ENCODE results near the gene CLN5. TPM values are rescaled to one million over a fixed set of nuclear protein-coding genes. Genes with fewer than 3 reads are reported as not detected.

The CLN5 gene
- total and polyA plus RNA-seq, 2 experiments from 2014 or later, result 6.5 to 9.5 TPM

GRCh38 chr13:76975863-76976262 lies 16.0 kb upstream of the CLN5 start (continued):
- TF ChIP-seq CTCF (conservative IDR thresholded peaks at IDR 0.05; ENCODE audit: low read depth in 2 of 2), result no peak

GRCh38 chr13:76976490-76976889 lies 15.4 kb upstream of the CLN5 start:
- H3K27ac ChIP-seq (ENCODE audit: low read depth), result no peak overlapping the region
- H3K36me3 ChIP-seq (ENCODE audit: insufficient read depth), result no peaks in the 10 kb centered on the region
- Mint-ChIP-seq H3K27ac (no peak overlapping the region), H3K9me3 (no peaks in the 10 kb centered on the region), H3K4me3 (no peak overlapping the region), H3K36me3 (ENCODE audit: low read depth) (no peaks in the 10 kb centered on the region), H3K4me1 (peaks cover 12% of the 10 kb centered on the region; the same call in 1 of the 3 replicates), H3K27me3 (ENCODE audit: insufficient read depth, low read depth, poor library complexity) (peaks cover 2% of the 10 kb centered on the region)
- H4K20me1 ChIP-seq (replicated peaks; ENCODE audit: insufficient read depth), result no peaks in the 10 kb centered on the region
- no peaks in the 10 kb centered on the region for H3K79me2 ChIP-seq (replicated peaks; ENCODE audit: insufficient read depth)
- TF ChIP-seq STAT1 (IDR thresholded peaks at IDR 0.05; ENCODE audit: unreplicated experiment) (no peak), ZNF331 (CRISPR knock-in tag; IDR thresholded peaks at IDR 0.05; ENCODE audit: low read depth) (no peak), CTCF (conservative IDR thresholded peaks at IDR 0.05; ENCODE audit: low read depth in 2 of 2) (no peak), CREB1 (CRISPR knock-in tag; IDR thresholded peaks at IDR 0.05; ENCODE audit: low read depth) (no peak), EZH2 (IDR thresholded peaks at IDR 0.05; ENCODE audit: low read depth, unreplicated experiment) (no peak)
- H3K4me3 ChIP-seq, result no peak overlapping the region
- H3K4me2 ChIP-seq, result no peak overlapping the region
- DNase-seq (ENCODE audit: low spot score) (no peak), ATAC-seq (no peak)
- no peaks in the 10 kb centered on the region for H3K27me3 ChIP-seq (ENCODE audit: insufficient read depth)
- no peak overlapping the region for H2AFZ ChIP-seq
- no peaks in the 10 kb centered on the region; the same call in 1 of the 2 replicates for H3K4me1 ChIP-seq (ENCODE audit: insufficient read depth)
- H3F3A ChIP-seq (replicated peaks; ENCODE audit: low read depth), result no peaks in the 10 kb centered on the region
- H3K9me2 ChIP-seq (ENCODE audit: insufficient read depth), result peaks cover 6% of the 10 kb centered on the region; the same call in 1 of the 2 replicates

- Histone ChIP-seq H3K4me3 (no peak overlapping the region), H3K79me2 (replicated peaks; ENCODE audit: insufficient read depth) (no peaks in the 10 kb centered on the region), H4K20me1 (replicated peaks; ENCODE audit: insufficient read depth) (no peaks in the 10 kb centered on the region), H3K4me2 (no peak overlapping the region), H3K27me3 (ENCODE audit: insufficient read depth) (no peaks in the 10 kb centered on the region), H3K36me3 (ENCODE audit: insufficient read depth) (no peaks in the 10 kb centered on the region), H2AFZ (no peak overlapping the region), H3F3A (replicated peaks; ENCODE audit: low read depth) (no peaks in the 10 kb centered on the region), H3K4me1 (ENCODE audit: insufficient read depth) (no peaks in the 10 kb centered on the region; the same call in 1 of the 2 replicates), H3K27ac (ENCODE audit: low read depth) (no peak overlapping the region), H3K9me2 (ENCODE audit: insufficient read depth) (peaks cover 6% of the 10 kb centered on the region; the same call in 1 of the 2 replicates)
- Mint-ChIP-seq H3K27me3 (ENCODE audit: insufficient read depth, low read depth, poor library complexity) (peaks cover 2% of the 10 kb centered on the region), H3K27ac (no peak overlapping the region), H3K9me3 (no peaks in the 10 kb centered on the region), H3K4me1 (peaks cover 12% of the 10 kb centered on the region; the same call in 1 of the 3 replicates), H3K36me3 (ENCODE audit: low read depth) (no peaks in the 10 kb centered on the region), H3K4me3 (no peak overlapping the region)
- DNase-seq (ENCODE audit: low spot score) (no peak), ATAC-seq (no peak)
- TF ChIP-seq JUNB (IDR thresholded peaks at IDR 0.05; ENCODE audit: unreplicated experiment), result no peak
- no peak for TF ChIP-seq STAT1 (IDR thresholded peaks at IDR 0.05; ENCODE audit: unreplicated experiment)
- TF ChIP-seq ZNF462 (CRISPR knock-in tag; IDR thresholded peaks at IDR 0.05), result no peak
- TF ChIP-seq NANOG (IDR thresholded peaks at IDR 0.05; ENCODE audit: borderline replicate concordance), result no peak
- no peak for TF ChIP-seq CREB1 (CRISPR knock-in tag; IDR thresholded peaks at IDR 0.05; ENCODE audit: low read depth)
Measured at GRCh38 chr13:76976929-76977328, 15.0 kb upstream of the CLN5 start.

Measured in GM23338 (cell line).